Measurements from ENCODE around the gene BET1L.
A peak's percentile ranks its signal among the peaks of the same experiment; 100 is the strongest.
"Not testable (repeated sequence)": the region's sequence is repeated elsewhere in the genome, so short reads cannot be mapped to it uniquely, and the experiment has no call there.

The BET1L gene, protein sequence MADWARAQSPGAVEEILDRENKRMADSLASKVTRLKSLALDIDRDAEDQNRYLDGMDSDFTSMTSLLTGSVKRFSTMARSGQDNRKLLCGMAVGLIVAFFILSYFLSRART

DNA sequence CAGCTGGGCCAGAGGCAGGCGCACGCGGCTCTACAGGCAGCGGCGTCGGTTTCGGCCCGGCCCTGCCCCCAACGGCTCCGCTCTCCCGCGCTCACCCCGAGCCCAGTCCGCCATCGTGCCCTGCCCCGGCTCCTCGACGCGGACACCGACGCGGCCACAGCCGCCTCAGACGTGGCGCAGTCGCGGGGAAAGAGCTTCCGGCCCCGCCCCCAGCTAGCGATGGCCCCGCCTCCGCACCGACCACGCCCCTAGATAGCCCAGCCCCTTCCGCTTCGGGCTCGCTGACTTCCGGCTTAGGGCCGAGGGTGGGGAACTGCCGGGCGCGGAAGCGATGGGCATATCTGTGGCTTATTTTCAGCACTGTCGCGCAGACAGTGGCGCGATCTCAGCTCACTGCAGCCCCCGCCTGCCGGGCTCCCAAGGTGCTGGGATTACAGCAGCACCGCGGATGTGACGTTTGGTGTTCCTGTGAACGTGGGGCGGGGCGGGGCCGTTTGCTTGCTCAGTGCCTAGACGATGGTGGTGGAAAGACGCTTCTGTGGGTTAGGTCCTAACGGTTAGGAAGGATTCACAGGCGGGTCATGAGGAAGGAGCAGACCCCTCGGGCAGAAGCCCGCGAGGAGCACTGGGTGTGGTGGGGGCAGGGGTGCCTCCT is at the start of gene BET1L, which contains the start of gene RIC8A:
Gene BET1L (minus strand): TSS at position 192 of the 655 bp plus-strand sequence. CDS start 78 bp downstream, at position 114.
Gene RIC8A (plus strand): TSS at position 501 of the 655 bp plus-strand sequence. CDS start 1,147 bp downstream, outside the sequence.
- peak; percentile 99 for DNase-seq (ENCODE audit: low read depth)

GRCh38 chr11:255816-256215 is 48.6 kb upstream of the BET1L start:
- DNase-seq (ENCODE audit: low read depth), result no peak

DNA sequence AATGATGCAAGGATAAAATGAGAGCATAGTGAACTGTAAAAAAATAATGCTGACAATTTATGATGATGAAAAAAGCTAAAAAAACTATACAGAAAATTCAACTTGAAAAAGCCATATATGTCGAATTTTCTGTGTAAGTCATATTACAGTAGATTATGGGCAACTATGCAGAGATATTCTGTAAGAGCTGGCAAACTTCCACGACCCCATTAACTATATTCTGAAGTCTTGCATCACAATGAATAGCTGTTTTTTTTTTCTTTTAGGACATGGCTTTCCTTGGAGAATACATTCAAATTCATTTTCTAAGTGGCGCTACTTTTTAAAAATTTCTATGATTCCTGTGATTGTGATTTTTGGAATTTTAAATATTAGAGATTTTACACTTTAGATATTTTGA is 48.0 kb upstream of the BET1L start:
- DNase-seq (ENCODE audit: low read depth), result peak; percentile 32

- DNase-seq (ENCODE audit: low read depth), result no peak
Observed at GRCh38 chr11:253886-254270, 46.7 kb upstream of the BET1L start.

GRCh38 chr11:253160-253885 is 46.1 kb upstream of the BET1L start:
- DNase-seq (ENCODE audit: low read depth), result no peak

- no peak for DNase-seq (ENCODE audit: low read depth)
Observed at GRCh38 chr11:252666-253065, 45.5 kb upstream of the BET1L start.

- DNase-seq (ENCODE audit: low read depth), result no peak
Observed at GRCh38 chr11:251550-251949, 44.4 kb upstream of the BET1L start.

GRCh38 chr11:250740-251299 is 43.6 kb upstream of the BET1L start:
- peak; percentile 57 for DNase-seq (ENCODE audit: low read depth)

DNA sequence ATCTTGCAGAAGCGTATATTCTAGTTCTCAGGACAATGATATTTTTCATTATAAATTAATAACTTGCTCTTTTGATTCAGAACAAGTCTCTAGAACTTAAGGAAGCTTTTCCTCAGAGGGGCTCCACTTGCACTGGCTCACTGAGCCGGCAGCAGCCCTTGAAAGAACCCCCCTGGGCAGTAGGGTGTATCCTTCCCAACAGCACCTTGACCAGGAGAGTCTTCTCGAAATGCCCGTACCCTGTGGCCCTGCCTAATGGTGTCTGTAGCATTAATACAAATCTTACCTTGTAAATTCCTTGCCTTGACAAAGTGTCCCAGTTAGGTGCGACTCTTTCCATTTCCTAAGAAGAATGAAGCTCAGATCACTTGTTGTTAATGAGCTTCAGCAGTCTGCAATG is 43.1 kb upstream of the BET1L start:
- no peak for DNase-seq (ENCODE audit: low read depth)

DNA sequence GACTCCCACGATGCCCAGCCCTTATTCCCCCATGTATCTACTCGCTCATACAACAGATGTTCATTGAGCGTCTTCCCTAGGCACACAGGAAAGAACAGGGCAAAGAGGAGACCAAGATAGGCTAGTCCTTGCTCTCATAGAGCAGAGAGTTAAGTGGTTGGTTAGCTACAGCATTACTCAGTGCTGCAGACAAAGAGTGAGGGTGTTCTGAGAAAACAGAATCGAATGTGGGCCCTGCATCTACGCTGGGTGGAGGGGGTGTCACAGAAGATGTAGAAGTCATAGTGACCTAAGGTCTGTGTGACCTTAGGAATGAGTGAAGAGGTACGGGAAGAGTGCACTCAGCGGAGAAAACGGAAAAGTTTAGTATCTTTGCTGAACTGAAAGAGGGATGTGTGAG is 41.9 kb upstream of the BET1L start:
- no peak for DNase-seq (ENCODE audit: low read depth)

GRCh38 chr11:244376-244775 is 37.2 kb upstream of the BET1L start:
- no peak for DNase-seq (ENCODE audit: low read depth)

DNA sequence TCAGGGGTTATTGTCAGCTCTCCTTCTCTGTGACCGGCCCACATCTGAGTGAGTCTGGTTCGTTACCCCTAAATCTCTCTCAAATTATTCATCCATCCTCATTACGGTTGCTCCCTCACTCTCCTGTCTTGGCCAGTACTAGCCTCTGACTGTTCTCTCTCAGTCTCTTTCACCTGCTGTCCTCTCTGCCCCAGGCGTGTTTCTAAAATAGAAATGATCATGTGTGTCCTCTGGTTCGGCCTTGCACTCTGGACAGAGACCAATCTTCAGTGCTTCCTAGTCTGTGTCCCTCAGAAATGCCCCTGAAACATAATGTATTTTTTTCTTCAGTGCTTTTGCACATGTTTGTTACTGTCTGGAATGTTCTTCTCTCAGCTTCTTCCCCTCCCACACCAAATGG is 34.4 kb upstream of the BET1L start:
- DNase-seq (ENCODE audit: low read depth), result no peak

DNA sequence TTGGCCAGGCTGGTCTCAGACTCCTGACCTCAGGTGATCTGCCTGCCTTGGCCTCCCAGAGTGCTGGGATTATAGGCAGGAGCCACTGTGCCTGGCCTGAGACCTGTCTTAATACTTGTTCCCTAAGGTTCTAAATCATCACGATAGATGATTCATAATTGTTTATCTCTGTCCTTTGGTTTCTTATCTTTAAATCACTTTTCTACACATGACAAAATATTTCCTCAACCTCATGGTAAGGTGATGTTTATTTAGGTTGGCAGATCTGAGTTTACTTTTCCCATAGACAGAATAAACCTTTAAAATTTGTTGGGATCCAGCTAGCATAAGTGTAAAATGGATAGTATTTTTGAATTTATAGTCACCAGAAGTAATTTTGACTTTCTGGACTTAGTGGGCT is 33.1 kb upstream of the BET1L start:
- no peak for DNase-seq (ENCODE audit: low read depth)

- not testable (repeated sequence) for DNase-seq (ENCODE audit: low read depth)
Observed at GRCh38 chr11:238346-238745, 31.1 kb upstream of the BET1L start.

GRCh38 chr11:236774-237767 is 29.9 kb upstream of the BET1L start, which contains the start of gene PSMD13:
Gene PSMD13 (plus strand): TSS chr11:236976. CDS start chr11:237050, 74 bp downstream.
- peak; percentile 86 for DNase-seq (ENCODE audit: low read depth)

- peak; percentile 80 for DNase-seq (ENCODE audit: low read depth)
Observed at GRCh38 chr11:235997-236773, 29.0 kb upstream of the BET1L start, which contains the start of gene SIRT3. Gene SIRT3 (minus strand): TSS chr11:236342. CDS start chr11:236328, 14 bp downstream.

GRCh38 chr11:235609-235996 is 28.4 kb upstream of the BET1L start:
- DNase-seq (ENCODE audit: low read depth), result peak; percentile 25

GRCh38 chr11:235180-235579 is 28.0 kb upstream of the BET1L start:
- DNase-seq (ENCODE audit: low read depth), result no peak

DNA sequence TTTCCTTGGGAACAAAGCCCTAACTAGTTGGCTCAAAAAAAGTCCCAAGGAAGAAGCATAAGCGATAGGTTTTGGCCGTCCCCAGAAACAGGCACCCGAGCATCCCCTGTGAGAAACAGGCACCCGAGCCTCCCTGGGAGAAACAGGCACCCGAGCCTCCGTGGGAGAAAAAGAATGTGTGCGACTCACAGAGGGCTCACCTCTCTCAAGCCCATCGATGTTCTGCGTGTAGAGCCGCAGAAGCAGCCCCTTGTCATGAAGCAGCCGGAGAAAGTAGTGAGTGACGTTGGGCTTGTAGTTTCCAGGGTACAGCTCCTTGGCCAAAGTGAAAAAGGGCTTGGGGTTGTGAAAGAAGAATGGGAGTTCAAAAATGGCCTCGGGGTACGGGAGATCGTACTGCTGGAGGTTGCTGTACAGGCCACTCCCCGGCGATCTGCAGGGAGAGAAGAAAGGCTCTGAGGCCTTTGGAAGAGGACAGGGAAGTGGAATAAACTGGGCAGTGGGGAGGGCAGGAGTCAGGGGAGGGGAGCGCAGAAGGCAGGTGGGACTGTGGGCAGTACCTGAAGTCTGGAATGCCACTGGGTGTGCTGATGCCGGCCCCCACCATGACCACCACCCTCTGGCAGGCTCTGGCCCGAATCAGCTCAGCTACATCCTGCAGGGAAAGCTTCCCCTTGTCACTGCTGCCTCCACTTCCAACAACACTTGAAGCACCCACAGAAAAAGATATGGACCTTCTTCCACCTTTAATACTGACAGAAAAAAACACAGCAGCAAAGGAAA is 25.8 kb upstream of the BET1L start:
- DNase-seq (ENCODE audit: low read depth), result no peak

- no peak for DNase-seq (ENCODE audit: low read depth)
Observed at GRCh38 chr11:230431-230830, 23.2 kb upstream of the BET1L start.
